ENCODE results near the gene NR5A2.

The NR5A2 gene

GRCh38 chr1:200180821-200181220 lies 153.3 kb downstream of the NR5A2 start:
- TF ChIP-seq ZNF140 (tag by site-specific recombination; IDR thresholded peaks at IDR 0.05), result no peak
- no peak for TF ChIP-seq ZBTB7A (tag by site-specific recombination; IDR thresholded peaks at IDR 0.05; ENCODE audit: low read depth)
- no peak for TF ChIP-seq ZNF585B (tag by site-specific recombination; IDR thresholded peaks at IDR 0.05)
- no peak for TF ChIP-seq ZSCAN4 (tag by site-specific recombination; IDR thresholded peaks at IDR 0.05)
- no peak for TF ChIP-seq ZNF221 (tag by site-specific recombination; IDR thresholded peaks at IDR 0.05; ENCODE audit: borderline replicate concordance)
- TF ChIP-seq HOXD13 (CRISPR knock-in tag; IDR thresholded peaks at IDR 0.05; ENCODE audit: borderline replicate concordance), result no peak
- no peak for TF ChIP-seq ZNF768 (tag by site-specific recombination; IDR thresholded peaks at IDR 0.05)
- no peak for TF ChIP-seq ZNF704 (tag by site-specific recombination; IDR thresholded peaks at IDR 0.05)
- no peak for TF ChIP-seq ZNF391 (tag by site-specific recombination; IDR thresholded peaks at IDR 0.05; ENCODE audit: borderline replicate concordance, low read depth)
- TF ChIP-seq ZXDB (tag by site-specific recombination; IDR thresholded peaks at IDR 0.05), result no peak
- TF ChIP-seq ZNF10 (tag by site-specific recombination; IDR thresholded peaks at IDR 0.05), result no peak
- no peak for TF ChIP-seq ZNF555 (tag by site-specific recombination; conservative IDR thresholded peaks at IDR 0.05)
- TF ChIP-seq ATF2 (tag by site-specific recombination; IDR thresholded peaks at IDR 0.05; ENCODE audit: low read depth), result no peak
- no peak for TF ChIP-seq ZNF423 (tag by site-specific recombination; IDR thresholded peaks at IDR 0.05)
- no peak for TF ChIP-seq ZNF138 (tag by site-specific recombination; IDR thresholded peaks at IDR 0.05; ENCODE audit: borderline replicate concordance)
- Histone ChIP-seq H3K4me3 (ENCODE audit: low read depth, low read length) (no peak overlapping the region), H3K4me1 (ENCODE audit: control insufficient read depth, insufficient read depth, low read length) (0 out of 2 replicates have a peak, but pooled peaks cover 3% of the 10 kb centered on the region), H3K36me3 (ENCODE audit: control insufficient read depth in 2 of 2, insufficient read depth in 1 of 2, low read length in 2 of 2) (no peaks in the 10 kb centered on the region), H3K27ac (ENCODE audit: extremely low read depth, low read depth, low read length) (no peak overlapping the region), H3K9me3 (ENCODE audit: control insufficient read depth, insufficient read depth, low read depth, low read length) (no peaks in the 10 kb centered on the region)
- CTCF ChIA-PET, result no interaction called here
- POLR2A ChIA-PET, result no interaction called here

GRCh38 chr1:200181861-200182260 lies 154.4 kb downstream of the NR5A2 start:
- CTCF ChIA-PET, result no interaction called here
- TF ChIP-seq ZNF629 (tag by site-specific recombination; IDR thresholded peaks at IDR 0.05) (no peak), WT1 (tag by site-specific recombination; IDR thresholded peaks at IDR 0.05) (no peak), ZNF366 (tag by site-specific recombination; conservative IDR thresholded peaks at IDR 0.05) (no peak), ZNF555 (tag by site-specific recombination; conservative IDR thresholded peaks at IDR 0.05) (no peak), ZNF18 (tag by site-specific recombination; IDR thresholded peaks at IDR 0.05) (no peak), ZNF571 (tag by site-specific recombination; IDR thresholded peaks at IDR 0.05) (no peak), EGR2 (tag by site-specific recombination; IDR thresholded peaks at IDR 0.05; ENCODE audit: low read depth) (no peak), ZNF658 (tag by site-specific recombination; IDR thresholded peaks at IDR 0.05) (no peak), ZNF121 (tag by site-specific recombination; IDR thresholded peaks at IDR 0.05) (no peak), PRDM10 (tag by site-specific recombination; IDR thresholded peaks at IDR 0.05) (no peak)
- H3K4me1 ChIP-seq (ENCODE audit: control insufficient read depth, insufficient read depth, low read length), result 0 out of 2 replicates have a peak, but pooled peaks cover 3% of the 10 kb centered on the region

More at GRCh38 chr1:200181861-200182260, 154.4 kb downstream of the NR5A2 start:
- H3K27ac ChIP-seq (ENCODE audit: extremely low read depth, low read depth, low read length), result no peak overlapping the region
- H3K36me3 ChIP-seq (ENCODE audit: control insufficient read depth in 2 of 2, insufficient read depth in 1 of 2, low read length in 2 of 2), result no peaks in the 10 kb centered on the region
- POLR2A ChIA-PET, result no interaction called here
- no peaks in the 10 kb centered on the region for H3K9me3 ChIP-seq (ENCODE audit: control insufficient read depth, insufficient read depth, low read depth, low read length)
- no peak overlapping the region for H3K4me3 ChIP-seq (ENCODE audit: low read depth, low read length)

All from HEK293 (cell line).